GOT3 (cell line): ENCODE measurements around the gene PSMB3.

Experiments used
- DNase-seq: peaks from one replicate; lab custom pipeline; 2025; ENCODE audit warnings: mixed read lengths; lab: John Stamatoyannopoulos, UW

PSMB3 gene

DNA sequence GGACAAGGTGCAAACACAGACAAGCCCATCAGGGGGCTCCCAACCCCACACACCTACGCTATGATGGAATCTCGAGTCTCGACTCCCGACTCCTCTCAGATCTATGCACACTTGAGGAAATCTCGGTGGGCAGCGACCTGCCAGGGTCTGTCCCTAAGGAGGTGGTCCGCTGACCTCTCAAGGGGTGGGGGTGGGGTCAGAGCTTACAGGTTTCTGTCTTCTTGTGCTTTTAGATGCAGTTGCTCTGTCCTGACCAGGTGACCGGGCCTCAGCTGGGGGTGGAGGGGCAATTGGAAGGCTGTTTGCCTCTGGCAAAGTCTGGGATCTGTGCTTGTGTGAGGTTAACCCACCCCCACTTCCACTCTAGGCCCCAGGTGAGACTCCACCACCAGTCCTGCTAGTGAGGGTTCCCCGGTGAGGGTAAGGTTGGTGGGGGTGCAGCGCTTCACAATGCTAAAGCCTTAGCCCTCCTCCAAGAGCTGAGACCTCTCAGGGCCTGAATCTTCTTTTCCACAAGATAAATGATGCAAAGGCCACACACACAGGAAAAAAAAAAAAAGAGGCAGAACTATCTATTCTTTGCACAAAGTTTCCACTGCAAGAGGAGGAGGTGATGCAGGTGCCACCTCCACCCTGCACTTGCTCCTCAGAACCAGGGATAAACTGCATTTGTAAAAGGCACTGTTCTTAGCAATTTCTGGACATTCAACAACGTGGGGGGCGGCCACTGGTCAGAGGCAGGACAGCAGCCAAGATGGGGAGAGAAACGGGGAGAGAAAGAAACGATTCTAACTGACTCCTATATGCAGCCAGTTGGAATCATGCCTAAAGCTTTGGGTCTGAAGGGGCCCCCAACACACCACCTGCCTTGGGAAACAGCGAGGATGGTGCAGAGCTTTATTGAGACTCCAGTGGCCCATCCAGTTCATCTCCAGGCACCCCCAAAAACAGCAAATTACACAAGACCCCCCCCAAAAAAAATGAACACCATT, 18.3 kb upstream of the PSMB3 start:
- DNase-seq = no peak

DNA sequence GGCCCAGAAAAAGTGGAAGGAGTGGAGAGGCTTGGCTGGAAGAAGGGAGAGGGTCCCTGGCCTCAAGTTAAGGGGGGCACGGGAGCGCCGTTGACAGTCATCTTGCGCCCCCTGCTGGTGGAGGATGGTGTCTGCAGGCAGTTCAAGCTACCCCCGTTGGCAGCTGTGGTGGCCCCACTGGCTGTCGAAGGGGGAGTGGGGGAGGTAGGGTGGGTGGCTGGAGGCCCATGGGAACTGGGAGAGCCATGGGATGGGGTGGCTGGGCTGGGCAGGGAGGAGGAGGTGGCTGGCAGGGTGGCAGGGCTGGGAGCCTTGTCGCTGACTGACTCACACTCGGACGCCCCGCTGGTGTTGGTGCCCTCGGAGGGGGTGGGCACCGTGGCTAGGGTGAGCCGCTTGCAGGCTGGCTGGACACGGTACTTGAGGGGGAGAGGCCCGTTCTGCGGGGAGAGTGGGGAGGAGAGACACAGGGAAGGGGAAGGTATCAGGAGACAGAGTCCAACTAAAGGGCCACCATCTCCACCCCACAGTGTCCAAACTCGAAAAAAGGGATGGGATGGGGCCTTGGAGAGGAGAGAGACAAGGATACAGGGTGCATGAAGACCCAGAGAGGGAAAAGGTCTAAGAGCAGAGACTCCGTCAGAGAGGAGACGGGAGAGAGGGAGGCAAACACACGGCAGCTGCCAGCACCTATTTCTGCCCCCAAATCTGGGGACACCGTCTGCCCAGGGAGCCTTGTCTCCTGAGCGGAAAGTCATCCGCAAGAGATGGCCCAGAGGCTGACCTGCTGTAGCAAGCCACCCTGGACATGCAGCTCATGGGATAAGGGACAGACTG, 17.2 kb upstream of the PSMB3 start:
- no peak for DNase-seq

- no peak for DNase-seq
Observed at GRCh38 chr17:38738007-38738662, 14.4 kb upstream of the PSMB3 start.

- no peak for DNase-seq
Observed at GRCh38 chr17:38738686-38739085, 13.9 kb upstream of the PSMB3 start.

- DNase-seq = no peak
Observed at GRCh38 chr17:38739305-38739704, 13.2 kb upstream of the PSMB3 start.

GRCh38 chr17:38740044-38740443, 12.5 kb upstream of the PSMB3 start:
- no peak for DNase-seq

DNA sequence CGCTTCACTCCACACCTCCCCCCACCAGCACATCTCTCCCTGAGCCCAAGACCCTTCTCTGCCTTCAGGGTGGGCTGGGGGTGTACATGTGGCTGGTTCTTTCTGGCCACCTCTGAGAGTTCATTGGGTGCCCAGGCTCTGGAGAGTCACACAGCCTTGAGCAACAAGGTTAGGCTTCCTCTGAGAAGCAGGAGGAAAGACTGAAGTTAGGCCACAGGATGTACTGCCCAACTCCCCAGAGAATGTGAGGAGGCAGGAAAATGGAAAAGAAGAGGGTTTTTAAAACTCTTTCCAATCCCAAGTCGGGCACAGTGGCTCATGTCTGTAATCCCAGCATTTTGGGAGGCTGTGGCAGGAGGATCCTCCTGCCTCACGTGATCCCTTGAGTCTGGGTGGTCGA, 11.7 kb upstream of the PSMB3 start:
- no peak for DNase-seq

DNA sequence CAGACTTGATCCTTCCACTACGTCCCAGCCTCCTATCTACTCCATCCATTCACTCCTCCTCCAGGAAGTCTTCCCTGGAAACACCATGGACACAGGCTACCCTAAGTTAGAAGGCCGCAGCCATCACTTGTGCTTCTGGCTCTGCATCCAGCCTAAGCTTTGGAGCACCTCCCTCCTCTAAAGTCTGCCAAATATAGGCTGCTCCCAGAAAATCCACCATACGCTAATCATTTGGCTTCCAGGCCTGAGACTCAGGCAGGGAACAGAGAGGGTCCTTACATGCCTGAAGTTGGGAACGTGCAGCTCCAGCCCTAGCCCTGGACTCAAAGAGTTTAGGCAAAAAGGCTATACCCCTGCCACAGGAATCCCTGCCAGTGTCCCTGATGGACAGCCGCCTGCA, 11.1 kb upstream of the PSMB3 start:
- no peak for DNase-seq

DNA sequence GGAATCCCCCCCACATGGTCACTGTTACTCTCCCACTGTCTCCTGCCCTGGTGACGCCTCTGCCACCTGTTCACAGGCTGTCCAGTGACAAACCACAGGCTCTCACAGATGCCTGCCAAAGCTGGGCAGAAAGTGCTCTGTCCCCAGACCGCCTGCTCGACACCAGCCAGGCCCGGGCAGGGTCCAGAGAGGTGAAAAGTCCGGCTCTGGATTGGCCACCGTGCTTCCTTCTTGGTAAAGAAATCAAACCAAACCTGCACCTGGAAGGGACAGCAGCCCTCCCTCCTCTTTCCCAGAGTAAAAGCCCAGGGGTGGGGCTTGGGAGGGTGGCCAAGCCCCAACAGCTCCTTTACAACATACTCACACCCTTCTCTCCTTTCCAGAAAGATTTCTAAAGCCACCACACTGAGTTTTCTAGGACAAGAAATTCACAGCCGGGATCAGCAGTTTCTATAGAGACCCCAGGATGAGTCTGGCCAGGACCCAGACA, 10.6 kb upstream of the PSMB3 start:
- no peak for DNase-seq

DNA sequence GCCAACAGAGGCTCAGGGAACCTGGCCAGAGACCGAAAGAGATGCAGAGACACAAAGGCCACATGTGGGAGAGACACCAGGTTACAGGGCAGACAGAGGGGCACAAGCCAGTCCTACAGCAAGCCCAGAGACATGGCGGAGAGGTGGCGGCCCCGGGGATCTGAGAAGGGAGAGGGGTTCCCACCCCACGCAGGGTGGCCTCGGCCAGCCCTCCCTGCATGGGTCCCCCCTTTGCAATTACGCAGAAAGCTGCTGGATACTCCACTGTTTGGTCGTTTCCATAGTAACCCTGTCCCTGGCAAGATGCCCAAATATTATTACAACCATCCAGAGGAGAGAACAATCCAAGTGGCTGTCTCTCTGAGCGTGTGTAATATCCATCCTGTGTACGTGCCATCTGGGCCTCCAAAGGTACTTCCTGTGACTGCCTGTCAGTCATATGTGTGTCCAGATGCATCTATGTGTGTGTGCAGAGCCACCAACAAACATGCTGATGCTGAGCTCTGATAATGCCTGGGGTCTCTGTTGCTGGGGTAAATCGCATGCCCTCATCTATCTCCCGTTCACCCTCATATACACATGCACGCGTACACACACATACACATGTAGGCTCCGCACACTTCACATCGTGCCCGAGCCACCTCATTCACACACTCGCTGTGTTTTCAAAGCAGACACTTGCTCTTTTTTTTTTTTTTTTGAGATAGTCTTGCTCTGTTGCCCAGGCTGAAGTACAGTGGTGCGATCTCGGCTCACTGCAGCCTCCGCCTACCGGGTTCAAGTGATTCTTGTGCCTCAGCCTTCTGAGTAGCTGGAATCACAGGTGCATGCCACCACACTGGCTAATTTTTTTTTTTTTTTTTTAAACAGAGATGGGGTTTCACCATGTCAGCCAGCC, 9.9 kb upstream of the PSMB3 start:
- DNase-seq = no peak

GRCh38 chr17:38743556-38744171, 8.9 kb upstream of the PSMB3 start:
- no peak for DNase-seq

DNA sequence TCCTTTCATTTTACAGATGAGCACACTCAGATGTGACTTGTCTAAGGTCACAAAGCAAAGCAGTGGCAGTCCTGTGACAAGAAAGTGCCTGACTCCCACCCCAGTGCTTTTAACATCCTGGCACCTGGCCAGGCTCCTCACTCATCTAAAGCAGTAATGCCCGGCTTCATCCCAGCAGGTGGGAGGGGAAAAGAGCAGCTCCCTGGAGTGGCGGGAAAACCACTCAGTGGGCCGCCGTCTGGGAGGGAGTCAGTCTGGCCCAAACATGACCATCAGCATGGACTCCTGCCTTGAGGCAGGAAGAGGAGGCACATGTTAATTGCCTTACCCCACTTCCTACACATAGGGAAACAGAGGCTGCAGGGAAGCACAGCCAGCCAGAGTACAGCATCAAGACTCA, 7.0 kb upstream of the PSMB3 start:
- DNase-seq = no peak

DNA sequence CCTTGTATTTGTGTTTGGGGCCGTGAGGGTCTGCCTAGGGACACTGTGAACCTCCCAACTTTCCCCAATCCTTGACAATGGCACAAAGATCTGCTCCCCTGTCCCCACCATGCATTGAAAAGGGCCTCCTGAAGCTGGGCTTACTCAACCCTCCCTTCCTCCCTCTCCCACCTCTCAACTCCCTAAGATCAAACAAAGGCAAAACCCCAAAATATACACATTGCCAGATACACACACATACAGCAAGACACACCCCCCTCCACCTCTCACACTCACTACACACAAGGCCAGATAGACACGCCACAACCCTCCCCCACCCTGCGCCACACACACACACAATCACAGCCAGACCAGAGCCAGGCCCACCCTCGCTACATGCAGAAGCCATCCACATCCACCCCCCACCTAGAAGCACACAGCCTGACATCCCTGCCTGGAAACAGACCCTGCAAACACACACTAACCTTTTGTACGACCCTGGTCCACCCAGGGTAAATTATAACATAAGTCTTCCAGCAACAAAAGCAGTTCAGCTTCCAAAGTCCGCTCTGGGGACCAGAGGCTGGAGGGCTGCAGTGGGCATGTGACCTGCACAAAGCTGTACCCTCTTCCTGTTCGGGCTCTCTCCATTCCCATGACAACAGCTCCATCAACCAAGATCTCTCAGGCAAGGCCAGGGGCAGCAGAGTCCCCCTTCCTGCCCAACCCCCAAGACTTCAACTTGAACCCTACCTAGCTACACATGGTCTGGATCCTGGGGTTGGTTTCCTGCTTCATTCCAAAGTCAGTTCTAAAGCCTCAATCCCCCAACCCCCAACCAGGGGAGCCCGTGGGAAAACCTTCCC, 6.3 kb upstream of the PSMB3 start:
- no peak for DNase-seq

DNA sequence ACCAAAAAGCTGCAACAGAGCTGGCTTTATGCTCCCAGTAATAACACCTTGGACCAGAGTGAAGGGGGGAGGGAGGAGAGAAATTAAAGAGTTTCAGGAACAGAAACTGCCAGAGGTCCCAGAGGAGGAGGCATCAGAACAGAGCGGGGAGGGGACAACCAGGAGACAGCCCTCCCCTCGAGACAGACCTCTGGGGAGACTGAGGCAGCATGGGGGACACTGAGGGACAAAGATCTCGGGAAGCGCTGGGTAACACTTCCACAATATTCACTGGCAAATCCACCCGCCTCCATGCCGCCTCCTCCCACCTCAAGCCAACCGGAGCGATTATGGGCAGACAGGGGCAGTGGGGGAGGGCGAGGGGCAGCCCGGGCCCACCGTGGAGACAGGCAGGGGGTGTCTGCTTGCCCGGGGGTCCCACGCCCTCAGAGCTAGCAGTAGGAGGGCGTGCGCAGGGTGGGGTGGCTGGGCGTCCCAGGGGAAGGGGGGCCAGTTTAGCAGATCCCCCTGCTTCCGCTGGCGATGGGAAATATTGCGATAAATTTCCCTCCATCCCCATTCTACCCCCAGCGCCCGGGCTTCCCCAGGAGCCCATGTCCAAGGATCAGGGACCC, 5.6 kb upstream of the PSMB3 start:
- DNase-seq = no peak

DNA sequence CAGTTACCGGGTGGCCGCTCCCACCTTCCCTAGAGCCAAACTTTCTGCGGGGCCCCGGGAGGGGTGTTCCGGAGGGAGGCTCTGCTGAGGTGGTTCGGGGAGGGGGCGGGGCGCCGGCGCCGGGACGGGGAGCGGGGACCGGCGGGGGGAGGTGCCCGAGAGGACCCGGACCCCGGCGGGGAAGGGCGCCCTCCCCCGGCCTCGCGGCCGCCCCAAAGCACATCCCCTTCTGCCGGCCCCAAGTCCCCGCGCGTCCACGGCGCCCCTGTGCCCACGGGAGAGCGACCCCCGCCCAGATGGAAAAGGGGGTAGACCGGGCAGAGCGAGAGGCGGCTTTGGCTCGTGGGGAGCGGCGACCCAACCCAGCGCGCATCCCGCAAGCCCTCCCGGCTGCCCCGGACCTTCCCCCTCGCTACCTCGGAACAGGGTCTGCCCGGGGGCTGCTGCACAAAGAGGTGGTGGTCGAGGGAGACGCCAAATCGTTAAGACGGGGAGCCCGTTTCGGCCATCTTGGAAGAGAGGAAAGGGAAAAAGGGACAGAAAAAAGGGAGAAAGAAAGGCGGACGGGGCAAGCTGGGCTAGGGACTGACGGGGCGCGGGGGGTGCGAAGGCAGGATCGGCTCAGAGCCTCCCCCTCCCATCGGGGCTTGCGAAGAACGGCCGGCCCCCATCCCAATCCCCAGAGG, 4.9 kb upstream of the PSMB3 start:
- no peak for DNase-seq

- no peak for DNase-seq
Observed at GRCh38 chr17:38748149-38748891, 4.2 kb upstream of the PSMB3 start, which contains the start of gene PCGF2. Gene PCGF2, minus strand, starts transcription at chr17:38748336. Its CDS starts 7,934 bp downstream, at chr17:38740402.

DNA sequence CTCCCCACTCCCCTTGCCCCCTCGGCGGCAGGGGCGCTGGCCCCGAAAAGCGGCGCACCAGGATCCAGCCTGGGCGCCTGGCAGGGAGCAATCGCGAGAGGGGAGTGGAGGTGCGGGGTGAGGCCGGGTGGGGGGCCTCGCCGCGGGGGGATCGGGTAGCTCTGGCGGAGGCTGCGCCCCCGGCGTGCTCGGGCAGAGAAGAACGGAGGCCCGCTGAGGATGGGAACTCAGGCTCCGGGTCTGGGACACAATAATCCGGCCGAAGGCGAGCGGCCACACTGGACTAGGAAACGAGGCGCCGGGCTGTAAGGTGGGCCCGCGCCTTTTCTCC, 3.7 kb upstream of the PSMB3 start:
- no peak for DNase-seq
